HCT116 (cell line): ENCODE data around the gene CXXC1. TPM values are rescaled to one million over a fixed set of nuclear protein-coding genes. Genes with fewer than 3 reads are reported as not detected.

Experiments used
- ATAC-seq: fragments of 200-7000 bp; cut with Tn5 transposase; 2 replicates; pipeline ENCODE4 v1.9.1; 2020; ENCODE audit warnings: mild to moderate bottlenecking, moderate library complexity
- BruUV-seq: library from RNA; stranded (reverse); fragments of 400-500 nt; replicated peaks from 2 replicates; lab custom pipeline; 2021; lab: Mats Ljungman, UMichigan
- CTCF ChIA-PET: fragments of 300-600 bp; sonication (Branson Sonifier 250); formaldehyde crosslinking; loops from one replicate; lab custom pipeline; 2021; ENCODE audit warnings: antibody characterized with exemption; lab: Charles Lee
- POLR2A ChIA-PET: fragments of 300-600, 350-600 bp; sonication (Branson Sonifier 250); formaldehyde crosslinking; loops from one replicate; lab custom pipeline; 2021; ENCODE audit warnings: antibody characterized with exemption; lab: Charles Lee
- RAD21 ChIA-PET, 2 experiments: fragments of 300-600 bp; sonication (Branson Sonifier 250); formaldehyde crosslinking; loops; one replicate each; lab custom pipeline; 2023; ENCODE audit warnings: low total read pairs in 2 of 2; ENCODE audit not compliant: uncharacterized antibody in 2 of 2, unreplicated experiment in 2 of 2, low non-redundant PET in 1 of 2; lab: Charles Lee
- DNase-seq: peaks from one replicate; pipeline ENCODE4 v3.0.0-alpha.2; 2010; ENCODE audit warnings: low read depth, low spot score
- H2AFZ ChIP-seq: fragments of 200-600 bp; shearing (Covaris generic), sonication (generic); 2 replicates; pipeline ENCODE4 v1.6.1; 2017; ENCODE audit warnings: low read depth, mixed run types, mixed read lengths, antibody characterized with exemption, low read length; ENCODE audit not compliant: poor library complexity, severe bottlenecking
- H3K27ac ChIP-seq: 2 replicates; pipeline ENCODE4 v1.5.1; 2012; ENCODE audit warnings: low read depth, low read length
- H3K27me3 ChIP-seq: fragments of 200-600 bp; sonication (generic); 2 replicates; pipeline ENCODE4 v1.6.1; 2016; ENCODE audit warnings: mixed run types, low read length, mixed read lengths; ENCODE audit not compliant: insufficient read depth
- H3K36me3 ChIP-seq, 2 experiments: fragments of 200-500 bp in 1 of 2; fragments of 200-600 bp in 1 of 2; sonication (Bioruptor generic) in 1 of 2; sonication (generic) in 1 of 2; 2 replicates each; pipeline versions ENCODE4 v1.5.1 to v1.6.1; 2014 to 2016; ENCODE audit warnings: low read length in 2 of 2, inconsistent platforms in 1 of 2, mixed read lengths in 1 of 2, mixed run types in 1 of 2; ENCODE audit not compliant: insufficient read depth in 2 of 2, control insufficient read depth in 1 of 2
- H3K4me1 ChIP-seq, 2 experiments: fragments of 200-600 bp in 1 of 2; sonication (generic) in 1 of 2; 2 replicates each; pipeline versions ENCODE4 v1.5.1 to v1.6.1; 2012 to 2017; ENCODE audit warnings: low read length in 2 of 2, inconsistent platforms in 1 of 2, mild to moderate bottlenecking in 1 of 2, mixed read lengths in 1 of 2, mixed run types in 1 of 2, moderate library complexity in 1 of 2; ENCODE audit not compliant: insufficient read depth in 2 of 2, control insufficient read depth in 1 of 2
- H3K4me2 ChIP-seq: fragments of 200-600 bp; sonication (generic); 2 replicates; pipeline ENCODE4 v1.6.1; 2017; ENCODE audit warnings: mixed run types, low read length, mixed read lengths
- H3K4me3 ChIP-seq, 2 experiments: fragments of 200-600 bp in 1 of 2; sonication (generic) in 1 of 2; replicated peaks in 1 of 2; 2 replicates each; pipeline ENCODE4 v1.5.1; 2011 to 2016; ENCODE audit warnings: low read length in 2 of 2, control low read depth in 1 of 2, low read depth in 1 of 2, mild to moderate bottlenecking in 1 of 2, mixed read lengths in 1 of 2, mixed run types in 1 of 2
- H3K79me2 ChIP-seq: fragments of 200-600 bp; sonication (generic); 2 replicates; pipeline ENCODE4 v1.6.1; 2017; ENCODE audit warnings: mild to moderate bottlenecking, mixed run types, low read length, moderate library complexity, mixed read lengths; ENCODE audit not compliant: insufficient read depth
- H3K9ac ChIP-seq: fragments of 200-600 bp; sonication (generic); 2 replicates; pipeline ENCODE4 v1.6.1; 2016; ENCODE audit warnings: low read length, mixed read lengths
- H3K9me2 ChIP-seq: fragments of 200-600 bp; sonication (generic), shearing (Covaris generic); 2 replicates; pipeline ENCODE4 v1.6.1; 2017; ENCODE audit warnings: mixed run types, mild to moderate bottlenecking, moderate library complexity; ENCODE audit not compliant: insufficient read depth
- H3K9me3 ChIP-seq, 2 experiments: fragments of 200-500 bp in 1 of 2; fragments of 200-600 bp in 1 of 2; sonication (Bioruptor generic) in 1 of 2; sonication (generic) in 1 of 2; 2 replicates each; pipeline ENCODE4 v1.6.1; 2014 to 2017; ENCODE audit warnings: low read length in 2 of 2, mixed read lengths in 2 of 2, inconsistent platforms in 1 of 2, low read depth in 1 of 2, mild to moderate bottlenecking in 1 of 2, mixed run types in 1 of 2, moderate library complexity in 1 of 2; ENCODE audit not compliant: control insufficient read depth in 1 of 2, insufficient read depth in 1 of 2
- H4K20me1 ChIP-seq: fragments of 200-600 bp; sonication (generic), shearing (Covaris generic); 2 replicates; pipeline ENCODE4 v1.6.1; 2017; ENCODE audit warnings: mixed run types, mild to moderate bottlenecking, moderate library complexity; ENCODE audit not compliant: insufficient read depth
- CBX3 ChIP-seq: IDR thresholded peaks from 2 replicates; pipeline ENCODE4 v1.6.1; 2012; ENCODE audit warnings: low read depth
- CEBPB ChIP-seq: IDR thresholded peaks from 2 replicates; pipeline ENCODE4 v1.6.1; 2012; ENCODE audit warnings: low read depth
- EGR1 ChIP-seq: IDR thresholded peaks from 2 replicates; pipeline ENCODE4 v1.6.1; 2012; ENCODE audit warnings: low read depth
- ELF1 ChIP-seq: IDR thresholded peaks from 2 replicates; pipeline ENCODE4 v1.6.1; 2012; ENCODE audit warnings: low read depth, borderline replicate concordance
- EZH2 ChIP-seq: fragments of 200-600 bp; sonication (generic); IDR thresholded peaks from 2 replicates; pipeline ENCODE4 v1.6.1; 2017; ENCODE audit warnings: antibody characterized with exemption, mixed run types
- EZH2phosphoT487 ChIP-seq: fragments of 200-600 bp; IDR thresholded peaks from 2 replicates; pipeline ENCODE4 v1.6.1; 2018; ENCODE audit warnings: antibody characterized with exemption, borderline replicate concordance
- FOSL1 ChIP-seq: IDR thresholded peaks from 2 replicates; pipeline ENCODE4 v1.6.1; 2012; ENCODE audit warnings: low read depth
- JUND ChIP-seq: IDR thresholded peaks from 2 replicates; pipeline ENCODE4 v1.6.1; 2012
- POLR2A ChIP-seq: IDR thresholded peaks from 2 replicates; pipeline ENCODE4 v1.7.0; 2011; ENCODE audit warnings: borderline replicate concordance; ENCODE audit not compliant: insufficient read depth, insufficient read length; ENCODE audit errors: extremely low read depth
- RAD21 ChIP-seq: IDR thresholded peaks from 2 replicates; pipeline ENCODE4 v1.6.1; 2012; ENCODE audit warnings: low read depth, mild to moderate bottlenecking
- SIN3A ChIP-seq: IDR thresholded peaks from 2 replicates; pipeline ENCODE4 v1.6.1; 2012; ENCODE audit warnings: low read depth
- SP1 ChIP-seq: IDR thresholded peaks from 2 replicates; pipeline ENCODE4 v1.6.1; 2012; ENCODE audit warnings: low read depth
- TCF7L2 ChIP-seq: IDR thresholded peaks from 2 replicates; pipeline ENCODE4 v1.7.0; 2011; ENCODE audit warnings: borderline replicate concordance, inconsistent platforms; ENCODE audit not compliant: insufficient read depth, insufficient read length; ENCODE audit errors: extremely low read depth
- YY1 ChIP-seq: IDR thresholded peaks from 2 replicates; pipeline ENCODE4 v1.6.1; 2011; ENCODE audit warnings: low read length, low read depth, moderate library complexity, mild to moderate bottlenecking; ENCODE audit not compliant: insufficient replicate concordance; ENCODE audit errors: extremely low read depth
- ZFX ChIP-seq: fragments of 450-650 bp; IDR thresholded peaks from 2 replicates; pipeline ENCODE4 v1.6.1; 2017
- ZNF274 ChIP-seq: fragments of 200-500 bp; sonication (Bioruptor generic); IDR thresholded peaks from 2 replicates; pipeline ENCODE4 v1.6.1; 2014; ENCODE audit warnings: mild to moderate bottlenecking, low read depth, low read length, inconsistent platforms
- intact Hi-C: fragments of 100-400 bp; cut with micrococcal nuclease; formaldehyde crosslinking; loops from 2 replicates; pipeline ENCODE4 v1.10.0; 2022
- total RNA-seq: library from RNA; stranded (reverse); gene quantifications from one replicate; pipeline ENCODE4 v1.2.1, GENCODE V29; 2021; ENCODE audit not compliant: unreplicated experiment
- TF ChIP-seq, protein P1 (sequence below): IDR thresholded peaks from 2 replicates; pipeline ENCODE4 v1.6.1; 2011; ENCODE audit warnings: mild to moderate bottlenecking, low read length, moderate library complexity; ENCODE audit not compliant: insufficient replicate concordance; ENCODE audit errors: extremely low read depth
- TF ChIP-seq, protein P2 (sequence below): IDR thresholded peaks from 2 replicates; pipeline ENCODE4 v1.6.1; 2012
- TF ChIP-seq, protein P3 (sequence below), 3 experiments: fragments of 200-600 bp in 1 of 3; sonication (generic) in 1 of 3; IDR thresholded peaks in 2 of 3; conservative IDR thresholded peaks in 1 of 3; 2 replicates each; pipeline ENCODE4 v1.5.1; 2012 to 2017; ENCODE audit warnings: low read depth in 2 of 3, low read length in 2 of 3, antibody characterized with exemption in 1 of 3, borderline replicate concordance in 1 of 3, control low read depth in 1 of 3, mild to moderate bottlenecking in 1 of 3, mixed read lengths in 1 of 3, mixed run types in 1 of 3, moderate library complexity in 1 of 3; ENCODE audit not compliant: insufficient read depth in 1 of 3
- TF ChIP-seq, protein P4 (sequence below): IDR thresholded peaks from 2 replicates; pipeline ENCODE4 v1.6.1; 2012; ENCODE audit warnings: low read depth

CXXC1 gene
- total RNA-seq, 1 experiment from 2014 or later = 101 TPM

DNA sequence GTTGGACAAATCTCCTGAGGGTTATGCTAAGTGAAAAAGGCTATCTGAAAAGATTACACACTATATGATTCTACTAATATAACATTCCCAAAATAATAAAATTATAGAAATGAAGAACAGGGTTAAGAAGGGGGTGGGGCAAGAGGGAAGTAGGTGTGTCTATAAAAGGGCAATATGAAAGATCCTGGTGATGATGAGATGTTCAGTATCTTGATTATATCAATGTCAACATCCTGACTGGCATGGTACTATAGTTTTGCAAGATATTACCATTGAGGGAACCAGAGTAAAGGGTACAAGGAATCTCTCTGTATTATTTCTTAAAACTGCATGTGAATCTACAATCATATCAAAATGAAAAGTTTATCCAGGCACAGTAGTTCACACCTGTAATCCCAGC is 37.9 kb downstream of the CXXC1 start:
- BruUV-seq = no TSS peak
- no peak for ATAC-seq
- ChIA-PET CTCF (no interaction called here), RAD21 (no interaction called here), POLR2A (no interaction called here)
- Histone ChIP-seq H2AFZ (no peak overlapping the region), H3K36me3 (no peaks in the 10 kb centered on the region), H3K9ac (no peak overlapping the region), H3K27me3 (no peaks in the 10 kb centered on the region), H3K79me2 (no peaks in the 10 kb centered on the region), H3K4me2 (no peak overlapping the region), H3K9me3 (no peaks in the 10 kb centered on the region), H4K20me1 (no peaks in the 10 kb centered on the region), H3K9me2 (no peaks in the 10 kb centered on the region), H3K27ac (no peak overlapping the region), H3K4me3 (no peak overlapping the region), H3K4me1 (no peaks in the 10 kb centered on the region)
- TF ChIP-seq JUND (no peak), SIN3A (no peak), CEBPB (no peak), ZNF274 (no peak), CBX3 (no peak), EZH2 (no peak), RAD21 (no peak), FOSL1 (no peak), EZH2phosphoT487 (no peak), ELF1 (no peak), YY1 (no peak), POLR2A (no peak), ZFX (no peak), SP1 (no peak), TCF7L2 (no peak), EGR1 (no peak)
- TF ChIP-seq, protein P1, sequence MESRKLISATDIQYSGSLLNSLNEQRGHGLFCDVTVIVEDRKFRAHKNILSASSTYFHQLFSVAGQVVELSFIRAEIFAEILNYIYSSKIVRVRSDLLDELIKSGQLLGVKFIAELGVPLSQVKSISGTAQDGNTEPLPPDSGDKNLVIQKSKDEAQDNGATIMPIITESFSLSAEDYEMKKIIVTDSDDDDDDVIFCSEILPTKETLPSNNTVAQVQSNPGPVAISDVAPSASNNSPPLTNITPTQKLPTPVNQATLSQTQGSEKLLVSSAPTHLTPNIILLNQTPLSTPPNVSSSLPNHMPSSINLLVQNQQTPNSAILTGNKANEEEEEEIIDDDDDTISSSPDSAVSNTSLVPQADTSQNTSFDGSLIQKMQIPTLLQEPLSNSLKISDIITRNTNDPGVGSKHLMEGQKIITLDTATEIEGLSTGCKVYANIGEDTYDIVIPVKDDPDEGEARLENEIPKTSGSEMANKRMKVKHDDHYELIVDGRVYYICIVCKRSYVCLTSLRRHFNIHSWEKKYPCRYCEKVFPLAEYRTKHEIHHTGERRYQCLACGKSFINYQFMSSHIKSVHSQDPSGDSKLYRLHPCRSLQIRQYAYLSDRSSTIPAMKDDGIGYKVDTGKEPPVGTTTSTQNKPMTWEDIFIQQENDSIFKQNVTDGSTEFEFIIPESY = no peak
- TF ChIP-seq, protein P2, sequence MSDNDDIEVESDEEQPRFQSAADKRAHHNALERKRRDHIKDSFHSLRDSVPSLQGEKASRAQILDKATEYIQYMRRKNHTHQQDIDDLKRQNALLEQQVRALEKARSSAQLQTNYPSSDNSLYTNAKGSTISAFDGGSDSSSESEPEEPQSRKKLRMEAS = no peak
- TF ChIP-seq, protein P3, sequence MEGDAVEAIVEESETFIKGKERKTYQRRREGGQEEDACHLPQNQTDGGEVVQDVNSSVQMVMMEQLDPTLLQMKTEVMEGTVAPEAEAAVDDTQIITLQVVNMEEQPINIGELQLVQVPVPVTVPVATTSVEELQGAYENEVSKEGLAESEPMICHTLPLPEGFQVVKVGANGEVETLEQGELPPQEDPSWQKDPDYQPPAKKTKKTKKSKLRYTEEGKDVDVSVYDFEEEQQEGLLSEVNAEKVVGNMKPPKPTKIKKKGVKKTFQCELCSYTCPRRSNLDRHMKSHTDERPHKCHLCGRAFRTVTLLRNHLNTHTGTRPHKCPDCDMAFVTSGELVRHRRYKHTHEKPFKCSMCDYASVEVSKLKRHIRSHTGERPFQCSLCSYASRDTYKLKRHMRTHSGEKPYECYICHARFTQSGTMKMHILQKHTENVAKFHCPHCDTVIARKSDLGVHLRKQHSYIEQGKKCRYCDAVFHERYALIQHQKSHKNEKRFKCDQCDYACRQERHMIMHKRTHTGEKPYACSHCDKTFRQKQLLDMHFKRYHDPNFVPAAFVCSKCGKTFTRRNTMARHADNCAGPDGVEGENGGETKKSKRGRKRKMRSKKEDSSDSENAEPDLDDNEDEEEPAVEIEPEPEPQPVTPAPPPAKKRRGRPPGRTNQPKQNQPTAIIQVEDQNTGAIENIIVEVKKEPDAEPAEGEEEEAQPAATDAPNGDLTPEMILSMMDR (IDR thresholded peaks at IDR 0.05 in 2 of 3, conservative IDR thresholded peaks at IDR 0.05 in 1 of 3; ENCODE audit: borderline replicate concordance in 1 of 3, insufficient read depth in 1 of 3, low read depth in 2 of 3, low read length in 2 of 3) = no peak
- TF ChIP-seq, protein P4, sequence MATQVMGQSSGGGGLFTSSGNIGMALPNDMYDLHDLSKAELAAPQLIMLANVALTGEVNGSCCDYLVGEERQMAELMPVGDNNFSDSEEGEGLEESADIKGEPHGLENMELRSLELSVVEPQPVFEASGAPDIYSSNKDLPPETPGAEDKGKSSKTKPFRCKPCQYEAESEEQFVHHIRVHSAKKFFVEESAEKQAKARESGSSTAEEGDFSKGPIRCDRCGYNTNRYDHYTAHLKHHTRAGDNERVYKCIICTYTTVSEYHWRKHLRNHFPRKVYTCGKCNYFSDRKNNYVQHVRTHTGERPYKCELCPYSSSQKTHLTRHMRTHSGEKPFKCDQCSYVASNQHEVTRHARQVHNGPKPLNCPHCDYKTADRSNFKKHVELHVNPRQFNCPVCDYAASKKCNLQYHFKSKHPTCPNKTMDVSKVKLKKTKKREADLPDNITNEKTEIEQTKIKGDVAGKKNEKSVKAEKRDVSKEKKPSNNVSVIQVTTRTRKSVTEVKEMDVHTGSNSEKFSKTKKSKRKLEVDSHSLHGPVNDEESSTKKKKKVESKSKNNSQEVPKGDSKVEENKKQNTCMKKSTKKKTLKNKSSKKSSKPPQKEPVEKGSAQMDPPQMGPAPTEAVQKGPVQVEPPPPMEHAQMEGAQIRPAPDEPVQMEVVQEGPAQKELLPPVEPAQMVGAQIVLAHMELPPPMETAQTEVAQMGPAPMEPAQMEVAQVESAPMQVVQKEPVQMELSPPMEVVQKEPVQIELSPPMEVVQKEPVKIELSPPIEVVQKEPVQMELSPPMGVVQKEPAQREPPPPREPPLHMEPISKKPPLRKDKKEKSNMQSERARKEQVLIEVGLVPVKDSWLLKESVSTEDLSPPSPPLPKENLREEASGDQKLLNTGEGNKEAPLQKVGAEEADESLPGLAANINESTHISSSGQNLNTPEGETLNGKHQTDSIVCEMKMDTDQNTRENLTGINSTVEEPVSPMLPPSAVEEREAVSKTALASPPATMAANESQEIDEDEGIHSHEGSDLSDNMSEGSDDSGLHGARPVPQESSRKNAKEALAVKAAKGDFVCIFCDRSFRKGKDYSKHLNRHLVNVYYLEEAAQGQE = no peak
- intact Hi-C loops = no loop called here
- DNase-seq = no peak
